IMR-90 (cell line): ENCODE results near the gene SH2D4B. TPM values are rescaled to one million over a fixed set of nuclear protein-coding genes. Genes with fewer than 3 reads are reported as not detected.

Experiments
- ATAC-seq: fragments of 200-7000 bp; cut with Tn5 transposase; 2 replicates; pipeline ENCODE4 v1.9.1; 2020; ENCODE audit warnings: low read depth, mild to moderate bottlenecking, moderate library complexity
- BruUV-seq: library from RNA; stranded (reverse); fragments of 400-500 nt; replicated peaks from 2 replicates; lab custom pipeline; 2021; lab: Mats Ljungman, UMichigan
- CTCF ChIA-PET: fragments of 300-600 bp; formaldehyde crosslinking; extraction: SDS; loops from one replicate; lab custom pipeline; 2021; ENCODE audit warnings: antibody characterized with exemption; lab: Yijun Ruan, JAX
- POLR2A ChIA-PET: fragments of 300-600 bp; sonication (Branson Sonifier 250); formaldehyde crosslinking; loops from one replicate; lab custom pipeline; 2022; ENCODE audit warnings: antibody characterized with exemption; ENCODE audit not compliant: unreplicated experiment; lab: Charles Lee
- DNase-seq: peaks from one replicate; pipeline ENCODE4 v3.0.0; 2013
- H2AFZ ChIP-seq: replicated peaks from 2 replicates; pipeline ENCODE3; 2013; ENCODE audit warnings: low read length, mild to moderate bottlenecking; ENCODE audit not compliant: poor library complexity
- H2AK5ac ChIP-seq: 2 replicates; pipeline ENCODE4 v1.6.1; 2013; ENCODE audit warnings: low read depth, low read length, inconsistent platforms
- H2AK9ac ChIP-seq: replicated peaks from 2 replicates; pipeline ENCODE3; 2013; ENCODE audit warnings: mild to moderate bottlenecking, low read depth, low read length, moderate library complexity; ENCODE audit not compliant: poor library complexity
- H2BK120ac ChIP-seq: 2 replicates; pipeline ENCODE4 v1.6.1; 2013; ENCODE audit warnings: low read depth, low read length, inconsistent platforms
- H2BK15ac ChIP-seq: 3 replicates; pipeline ENCODE4 v1.6.1; 2013; ENCODE audit warnings: low read depth, low read length, inconsistent platforms
- H2BK20ac ChIP-seq: 2 replicates; pipeline ENCODE4 v1.6.1; 2013; ENCODE audit warnings: low read depth, mild to moderate bottlenecking, inconsistent platforms, low read length, moderate library complexity
- H2BK5ac ChIP-seq: 2 replicates; pipeline ENCODE4 v1.6.1; 2013; ENCODE audit warnings: mild to moderate bottlenecking, low read depth, low read length, inconsistent platforms; ENCODE audit not compliant: poor library complexity, severe bottlenecking
- H3K14ac ChIP-seq: replicated peaks from 2 replicates; pipeline ENCODE4 v1.6.1; 2013; ENCODE audit warnings: low read depth, low read length, inconsistent platforms
- H3K18ac ChIP-seq: 2 replicates; pipeline ENCODE4 v1.6.1; 2013; ENCODE audit warnings: low read depth, low read length, control low read depth
- H3K23ac ChIP-seq: 2 replicates; pipeline ENCODE4 v1.6.1; 2013; ENCODE audit warnings: low read depth, low read length, inconsistent platforms
- H3K27ac ChIP-seq: 2 replicates; pipeline ENCODE4 v1.5.1; 2013; ENCODE audit warnings: mild to moderate bottlenecking, control low read depth, low read length; ENCODE audit not compliant: insufficient read depth
- H3K27me3 ChIP-seq: 2 replicates; pipeline ENCODE4 v1.6.1; 2013; ENCODE audit warnings: low read length; ENCODE audit not compliant: control insufficient read depth, insufficient read depth
- H3K36me3 ChIP-seq: 2 replicates; pipeline ENCODE4 v1.6.1; 2013; ENCODE audit warnings: low read length, mixed read lengths; ENCODE audit not compliant: control insufficient read depth, insufficient read depth
- H3K4ac ChIP-seq: 2 replicates; pipeline ENCODE4 v1.6.1; 2013; ENCODE audit warnings: low read depth, low read length, inconsistent platforms
- H3K4me1 ChIP-seq: 2 replicates; pipeline ENCODE4 v1.6.1; 2013; ENCODE audit warnings: low read length, mixed read lengths; ENCODE audit not compliant: control insufficient read depth, insufficient read depth
- H3K4me2 ChIP-seq: 2 replicates; pipeline ENCODE4 v1.6.1; 2013; ENCODE audit warnings: low read depth, mild to moderate bottlenecking, control low read depth, low read length, moderate library complexity
- H3K4me3 ChIP-seq: 2 replicates; pipeline ENCODE4 v1.5.1; 2013; ENCODE audit warnings: low read depth, mild to moderate bottlenecking, control low read depth, low read length, moderate library complexity; ENCODE audit not compliant: insufficient read depth
- H3K56ac ChIP-seq: 2 replicates; pipeline ENCODE4 v1.6.1; 2013; ENCODE audit warnings: low read length, inconsistent platforms; ENCODE audit not compliant: insufficient read depth; ENCODE audit errors: extremely low read depth
- H3K79me1 ChIP-seq, 2 experiments: 2 replicates each; pipeline ENCODE4 v1.6.1; 2013; ENCODE audit warnings: low read length in 2 of 2, inconsistent platforms in 1 of 2, low read depth in 1 of 2
- H3K9ac ChIP-seq: 2 replicates; pipeline ENCODE4 v1.6.1; 2013; ENCODE audit warnings: low read depth, low read length, control low read depth
- H3K9me1 ChIP-seq: 2 replicates; pipeline ENCODE4 v1.6.1; 2013; ENCODE audit warnings: low read length, inconsistent platforms; ENCODE audit not compliant: insufficient read depth
- H3K9me3 ChIP-seq: 2 replicates; pipeline ENCODE4 v1.6.1; 2013; ENCODE audit warnings: low read length; ENCODE audit not compliant: control insufficient read depth, insufficient read depth
- H4K20me1 ChIP-seq: 2 replicates; pipeline ENCODE4 v1.6.1; 2013; ENCODE audit warnings: low read length, inconsistent platforms; ENCODE audit not compliant: insufficient read depth
- H4K5ac ChIP-seq: 2 replicates; pipeline ENCODE4 v1.6.1; 2013; ENCODE audit warnings: mild to moderate bottlenecking, low read depth, low read length, control low read depth
- H4K8ac ChIP-seq, 2 experiments: 2 replicates each; pipeline ENCODE4 v1.6.1; 2013; ENCODE audit warnings: low read depth in 2 of 2, low read length in 2 of 2, control low read depth in 1 of 2, inconsistent platforms in 1 of 2
- H4K91ac ChIP-seq: 2 replicates; pipeline ENCODE4 v1.6.1; 2013; ENCODE audit warnings: low read depth, low read length, inconsistent platforms; ENCODE audit not compliant: insufficient read depth
- BHLHE40 ChIP-seq: fragments of 150-350 bp; IDR thresholded peaks from 2 replicates; pipeline ENCODE4 v1.6.1; 2016; ENCODE audit warnings: mild to moderate bottlenecking, low read depth, low read length
- CEBPB ChIP-seq: IDR thresholded peaks from 2 replicates; pipeline ENCODE4 v1.6.1; 2012; ENCODE audit warnings: low read depth, low read length, improper control_type of control experiment
- CHD1 ChIP-seq: IDR thresholded peaks from 2 replicates; pipeline ENCODE4 v1.6.1; 2012; ENCODE audit warnings: low read depth, low read length, improper control_type of control experiment
- CTCF ChIP-seq: conservative IDR thresholded peaks from 2 replicates; pipeline ENCODE4 v1.5.1; 2012; ENCODE audit warnings: mild to moderate bottlenecking, low read depth, low read length, improper control_type of control experiment
- ELK1 ChIP-seq: fragments of 150-350 bp; IDR thresholded peaks from 2 replicates; pipeline ENCODE4 v1.6.1; 2016; ENCODE audit warnings: low read depth, mild to moderate bottlenecking, low read length, moderate library complexity, borderline replicate concordance
- FOS ChIP-seq: fragments of 150-350 bp; IDR thresholded peaks from 2 replicates; pipeline ENCODE4 v1.6.1; 2016; ENCODE audit warnings: low read depth, low read length
- MAFK ChIP-seq: IDR thresholded peaks from 2 replicates; pipeline ENCODE4 v1.6.1; 2012; ENCODE audit warnings: low read depth, low read length, improper control_type of control experiment
- MAZ ChIP-seq: IDR thresholded peaks from 2 replicates; pipeline ENCODE4 v1.6.1; 2012; ENCODE audit warnings: low read depth, mild to moderate bottlenecking, low read length, improper control_type of control experiment, moderate library complexity, borderline replicate concordance
- MXI1 ChIP-seq: IDR thresholded peaks from 2 replicates; pipeline ENCODE4 v1.6.1; 2012; ENCODE audit warnings: low read depth, mild to moderate bottlenecking, low read length, moderate library complexity, borderline replicate concordance
- NFE2L2 ChIP-seq: fragments of 150-350 bp; IDR thresholded peaks from 2 replicates; pipeline ENCODE4 v1.6.1; 2016; ENCODE audit warnings: low read depth, mild to moderate bottlenecking, low read length
- POLR2A ChIP-seq: IDR thresholded peaks from 2 replicates; pipeline ENCODE4 v1.6.1; 2012; ENCODE audit warnings: mild to moderate bottlenecking, low read depth, low read length
- RAD21 ChIP-seq: IDR thresholded peaks from 2 replicates; pipeline ENCODE4 v1.6.1; 2012; ENCODE audit warnings: low read length, improper control_type of control experiment
- RCOR1 ChIP-seq: IDR thresholded peaks from 2 replicates; pipeline ENCODE4 v1.6.1; 2012; ENCODE audit warnings: mild to moderate bottlenecking, low read length, improper control_type of control experiment; ENCODE audit not compliant: insufficient replicate concordance
- RFX5 ChIP-seq: IDR thresholded peaks from 2 replicates; pipeline ENCODE4 v1.8.0; 2012; ENCODE audit warnings: low read depth, mild to moderate bottlenecking, low read length, moderate library complexity
- SMC3 ChIP-seq: fragments of 150-350 bp; IDR thresholded peaks from 2 replicates; pipeline ENCODE4 v1.6.1; 2016; ENCODE audit warnings: low read depth, mild to moderate bottlenecking, antibody characterized with exemption, low read length, moderate library complexity
- USF2 ChIP-seq: fragments of 150-350 bp; IDR thresholded peaks from 2 replicates; pipeline ENCODE4 v1.6.1; 2017; ENCODE audit warnings: mild to moderate bottlenecking, antibody characterized with exemption, low read length, low read depth
- WGBS, 2 experiments: methylation state at CpG; one replicate each; pipeline versions ENCODE4 v1.1.5 to v1.1.7; 2013; ENCODE audit warnings: missing lambda C conversion rate in 2 of 2; ENCODE audit not compliant: insufficient read length in 1 of 2; ENCODE audit errors: extremely low coverage in 2 of 2; 5-methylcytosine and 5-hydroxymethylcytosine counted together
- dilution Hi-C: fragments of 300-500 bp; cut with HindIII; formaldehyde crosslinking; loops from one replicate; pipeline ENCODE4 v1.14.3; 2018; ENCODE audit warnings: low sequenced_read_pairs; ENCODE audit not compliant: unreplicated experiment
- in situ Hi-C: fragments of 300-500 bp; cut with MboI; formaldehyde crosslinking; loops from 3 replicates; pipeline ENCODE4 v1.14.3; 2019; ENCODE audit warnings: low sequenced_read_pairs, inconsistent platforms, mixed read lengths
- intact Hi-C: fragments of 100-400 bp; cut with micrococcal nuclease; formaldehyde crosslinking; loops from 2 replicates; pipeline ENCODE4 v1.10.0; 2022
- polyA plus RNA-seq, 3 experiments: library from polyadenylated mRNA; depleted of rRNA; stranded (reverse); fragments of >200 nt; gene quantifications; 2 replicates each; pipeline ENCODE4 v1.2.3, GENCODE V29; 2012; ENCODE audit warnings: low replicate concordance in 1 of 3
- total RNA-seq: library from RNA; depleted of rRNA; stranded (reverse); fragments of >200 nt; gene quantifications from 2 replicates; pipeline ENCODE4 v1.2.3, GENCODE V29; 2012

The SH2D4B gene
- total and polyA plus RNA-seq, 2 of the 4 experiments (the other 2 are of a cell fraction): not detected

- no peak overlapping the region for H4K91ac ChIP-seq
- no peaks in the 10 kb centered on the region; the same call in 1 of the 2 replicates for H3K9me1 ChIP-seq
- in situ Hi-C loops (no loop called here), dilution Hi-C loops (no loop called here), intact Hi-C loops (no loop called here)
- H3K4ac ChIP-seq: no peak overlapping the region
- peaks cover 33% of the 10 kb centered on the region for H3K36me3 ChIP-seq
- no peak overlapping the region for H2BK120ac ChIP-seq
- H2AK9ac ChIP-seq: no peak overlapping the region
- no peak overlapping the region for H3K14ac ChIP-seq
- no peak overlapping the region for H2AK5ac ChIP-seq
- H3K27ac ChIP-seq: no peak overlapping the region
- H2BK5ac ChIP-seq: no peak overlapping the region
- WGBS, 2 experiments: 85% methylated on average over 6 of the region's 14 CpGs; no CpG with 5 or more reads in 1 of the 2 experiments
- no peak for ATAC-seq
- no peak overlapping the region for H3K18ac ChIP-seq
- no peak overlapping the region for H3K56ac ChIP-seq
- H4K20me1 ChIP-seq: no peaks in the 10 kb centered on the region
- no peak overlapping the region for H4K5ac ChIP-seq
- no peak overlapping the region for H2BK20ac ChIP-seq
- no peak for TF ChIP-seq CHD1
- no peak for TF ChIP-seq NFE2L2
- TF ChIP-seq MAFK: no peak
- no peak for TF ChIP-seq CEBPB
- TF ChIP-seq ELK1: no peak
- no peak for TF ChIP-seq BHLHE40
- no peak for TF ChIP-seq MXI1
- no peak for TF ChIP-seq CTCF
- TF ChIP-seq SMC3: no peak
- TF ChIP-seq RFX5: no peak
- no peak for TF ChIP-seq POLR2A
- no peak for TF ChIP-seq RCOR1
- TF ChIP-seq FOS: no peak
- TF ChIP-seq USF2: no peak
- no peak for TF ChIP-seq RAD21
- TF ChIP-seq MAZ: no peak
- no peak overlapping the region for H3K4me2 ChIP-seq
- no peak overlapping the region for H2AFZ ChIP-seq
- POLR2A ChIA-PET: no interaction called here
- no TSS peak for BruUV-seq
- no peaks in the 10 kb centered on the region for H3K4me1 ChIP-seq
- CTCF ChIA-PET: no interaction called here
- H3K9me3 ChIP-seq: no peaks in the 10 kb centered on the region
- H3K9ac ChIP-seq: no peak overlapping the region
- H3K4me3 ChIP-seq: no peak overlapping the region
- DNase-seq: no peak
- no peak overlapping the region for H3K23ac ChIP-seq
- no peaks in the 10 kb centered on the region; a peak in 1 of 4 replicates for H3K79me1 ChIP-seq
- H4K8ac ChIP-seq: no peak overlapping the region
- H3K27me3 ChIP-seq: no peaks in the 10 kb centered on the region
- no peak overlapping the region for H2BK15ac ChIP-seq
Observed at GRCh38 chr10:80519936-80520650, 17.6 kb upstream of the SH2D4B start.
